AG04449 (cell line): ENCODE data around the gene UNC80.

Source experiments
- CTCF ChIA-PET: fragments of 350-600 bp; formaldehyde crosslinking; extraction: SDS; loops from one replicate; lab custom pipeline; 2021; ENCODE audit warnings: antibody characterized with exemption; lab: Yijun Ruan, JAX
- POLR2A ChIA-PET: fragments of 400-600, 350-600 bp; formaldehyde crosslinking; extraction: SDS; loops from one replicate; lab custom pipeline; 2020; ENCODE audit warnings: antibody characterized with exemption, inconsistent platforms; lab: Yijun Ruan, JAX
- DNase-seq: peaks from one replicate; pipeline ENCODE4 v3.0.0-alpha.2; 2010; ENCODE audit warnings: low read depth, low spot score
- H3K4me3 ChIP-seq: 2 replicates; pipeline ENCODE4 v1.5.1; 2011; ENCODE audit warnings: low read depth, mild to moderate bottlenecking, control low read depth, low read length
- CTCF ChIP-seq: IDR thresholded peaks from one replicate; pipeline ENCODE4 v1.5.1; 2011; ENCODE audit warnings: mild to moderate bottlenecking, moderate library complexity, low read length, control low read depth, inconsistent platforms; ENCODE audit not compliant: insufficient read depth; ENCODE audit errors: missing control alignments

UNC80 gene

DNA sequence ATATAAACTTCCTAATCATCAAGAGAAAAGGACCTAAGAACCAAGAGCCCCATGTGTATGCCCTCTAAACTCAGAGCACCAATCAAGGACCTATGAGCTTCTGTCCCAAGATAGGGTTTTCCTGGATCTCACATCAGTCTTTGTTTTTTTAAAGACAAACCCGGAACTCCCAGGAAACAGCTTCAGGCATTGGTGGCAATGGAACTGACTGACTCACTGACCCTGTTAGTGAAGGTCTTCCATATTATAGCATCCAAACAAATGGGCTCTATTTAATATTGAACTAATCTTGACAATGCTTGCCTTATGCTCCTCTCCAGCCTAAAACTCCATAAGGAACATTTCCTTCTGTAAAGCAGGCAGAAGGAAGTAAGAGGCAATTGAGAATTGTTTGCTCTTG is 167.3 kb downstream of the UNC80 start:
- CTCF ChIA-PET: no interaction called here
- DNase-seq: no peak
- POLR2A ChIA-PET: no interaction called here
- no peak overlapping the region for H3K4me3 ChIP-seq
- no peak for TF ChIP-seq CTCF

GRCh38 chr2:209940936-209941335 is 169.3 kb downstream of the UNC80 start:
- DNase-seq: no peak
- CTCF ChIA-PET: no interaction called here
- H3K4me3 ChIP-seq: no peak overlapping the region
- POLR2A ChIA-PET: no interaction called here
- TF ChIP-seq CTCF: no peak

DNA sequence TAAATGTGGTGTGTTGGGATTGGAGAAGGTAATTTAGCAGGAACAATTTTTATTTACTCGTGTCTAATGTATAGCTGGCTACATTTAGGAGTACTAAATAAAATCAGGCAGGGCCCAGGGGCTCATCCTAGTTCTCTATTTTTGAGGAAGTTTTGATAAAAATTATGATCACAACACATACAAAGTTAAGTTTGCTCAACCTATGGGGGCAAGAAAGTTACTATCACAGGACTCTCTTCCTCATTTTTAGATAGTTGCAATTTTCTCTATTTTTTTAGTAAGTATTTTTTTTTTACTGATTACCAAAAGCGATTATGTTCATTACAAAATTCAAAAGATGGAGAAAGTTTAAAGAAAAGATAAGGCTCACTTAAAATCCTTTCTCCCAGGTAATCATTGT is 170.8 kb downstream of the UNC80 start:
- TF ChIP-seq CTCF: no peak
- CTCF ChIA-PET: no interaction called here

GRCh38 chr2:209942936-209943605 is 171.4 kb downstream of the UNC80 start:
- DNase-seq: no peak
- ChIA-PET CTCF (interaction anchor here (0.9 to 2.0 kb wide), 2 partner anchors 18 to 255 kb away, joined by 3 to 6 read pairs; no protein-coding TSS in a partner anchor), POLR2A (no interaction called here)
- TF ChIP-seq CTCF: no peak
- H3K4me3 ChIP-seq: no peak overlapping the region

More for the DNA sequence above, 170.8 kb downstream of the UNC80 start:
- no peak overlapping the region for H3K4me3 ChIP-seq
- DNase-seq: no peak
- POLR2A ChIA-PET: no interaction called here

GRCh38 chr2:209943776-209944175 is 172.1 kb downstream of the UNC80 start:
- no peak overlapping the region for H3K4me3 ChIP-seq
- ChIA-PET CTCF (interaction anchor here (0.9 to 2.0 kb wide), 2 partner anchors 18 to 255 kb away, joined by 3 to 6 read pairs; no protein-coding TSS in a partner anchor), POLR2A (no interaction called here)
- no peak for DNase-seq
- no peak for TF ChIP-seq CTCF

DNA sequence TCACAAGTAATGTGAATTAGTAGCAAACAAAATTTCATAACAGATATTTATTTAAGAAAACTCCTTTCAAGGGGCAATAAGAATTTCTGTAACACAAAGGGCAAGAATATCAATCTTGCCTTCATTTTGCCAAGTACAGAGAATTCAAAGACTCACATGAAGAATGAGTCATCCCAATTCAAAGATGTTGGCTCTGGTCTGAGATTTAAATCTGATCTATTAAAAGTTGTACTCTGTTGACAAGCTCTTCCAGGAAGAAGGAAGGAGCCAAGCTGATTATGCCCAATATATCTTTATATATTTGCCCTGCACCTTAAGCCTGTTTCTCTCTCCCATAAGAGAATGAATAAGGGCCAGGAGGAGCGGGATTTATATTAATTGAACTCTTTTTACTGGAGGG is 174.9 kb downstream of the UNC80 start:
- H3K4me3 ChIP-seq: no peak overlapping the region
- ChIA-PET CTCF (no interaction called here), POLR2A (no interaction called here)
- no peak for TF ChIP-seq CTCF
- no peak for DNase-seq
